GM23248 (cell line): ENCODE measurements around the gene NDUFV3. TPM values are rescaled to one million over a fixed set of nuclear protein-coding genes. Genes with fewer than 3 reads are reported as not detected.

ENCODE experiments used
- DNase-seq: peaks from one replicate; pipeline ENCODE4 v3.0.0-alpha.2; 2015
- H2AFZ ChIP-seq: fragments of 200-600 bp; sonication (generic); 2 replicates; pipeline ENCODE4 v1.6.1; 2016; ENCODE audit warnings: antibody characterized with exemption
- H3F3A ChIP-seq: fragments of 200-600 bp; sonication (generic); 2 replicates; pipeline ENCODE4 v1.6.1; 2016; ENCODE audit warnings: mild to moderate bottlenecking, antibody characterized with exemption, mixed run types; ENCODE audit not compliant: insufficient read depth
- H3K27ac ChIP-seq: fragments of 200-600 bp; sonication (generic); 2 replicates; pipeline ENCODE4 v1.5.1; 2016; ENCODE audit warnings: mild to moderate bottlenecking
- H3K27me3 ChIP-seq: fragments of 200-600 bp; sonication (generic); replicated peaks from 2 replicates; pipeline ENCODE4 v1.6.1; 2016; ENCODE audit warnings: mild to moderate bottlenecking; ENCODE audit not compliant: insufficient read depth
- H3K36me3 ChIP-seq: fragments of 200-600 bp; sonication (generic); 2 replicates; pipeline ENCODE4 v1.6.1; 2016; ENCODE audit warnings: low read depth, mild to moderate bottlenecking
- H3K4me1 ChIP-seq: fragments of 200-600 bp; sonication (generic); 2 replicates; pipeline ENCODE4 v1.6.1; 2016; ENCODE audit warnings: mild to moderate bottlenecking; ENCODE audit not compliant: insufficient read depth
- H3K4me2 ChIP-seq: fragments of 200-600 bp; sonication (generic); one replicate; pipeline ENCODE4 v1.6.1; 2016; ENCODE audit warnings: mild to moderate bottlenecking; ENCODE audit not compliant: unreplicated experiment
- H3K4me3 ChIP-seq: fragments of 200-600 bp; sonication (generic); 2 replicates; pipeline ENCODE4 v1.5.1; 2016; ENCODE audit warnings: mild to moderate bottlenecking
- H3K79me2 ChIP-seq: fragments of 200-600 bp; sonication (generic); 2 replicates; pipeline ENCODE4 v1.6.1; 2016; ENCODE audit warnings: mild to moderate bottlenecking; ENCODE audit not compliant: insufficient read depth
- H3K9ac ChIP-seq: fragments of 200-600 bp; sonication (generic); 2 replicates; pipeline ENCODE4 v1.6.1; 2016; ENCODE audit warnings: mild to moderate bottlenecking
- H3K9me2 ChIP-seq: fragments of 200-600 bp; sonication (generic); 2 replicates; pipeline ENCODE4 v1.6.1; 2016; ENCODE audit warnings: mixed run types, mild to moderate bottlenecking, moderate library complexity; ENCODE audit not compliant: insufficient read depth
- H3K9me3 ChIP-seq: fragments of 200-600 bp; sonication (generic); one replicate; pipeline ENCODE4 v1.6.1; 2017; ENCODE audit warnings: low read depth
- H4K20me1 ChIP-seq: fragments of 200-600 bp; sonication (generic); 2 replicates; pipeline ENCODE4 v1.6.0; 2016; ENCODE audit not compliant: insufficient read depth
- EZH2 ChIP-seq: fragments of 200-600 bp; sonication (generic); IDR thresholded peaks from 2 replicates; pipeline ENCODE4 v1.6.1; 2018; ENCODE audit warnings: antibody characterized with exemption, mild to moderate bottlenecking; ENCODE audit not compliant: insufficient read depth, poor library complexity, severe bottlenecking
- EZH2phosphoT487 ChIP-seq: fragments of 200-600 bp; sonication (generic); IDR thresholded peaks from 2 replicates; pipeline ENCODE4 v1.6.1; 2018; ENCODE audit warnings: antibody characterized with exemption, moderate library complexity, mild to moderate bottlenecking, low read depth; ENCODE audit not compliant: insufficient read depth
- WGBS, 2 experiments: methylation state at CpG; one replicate each; pipeline ENCODE4 v1.1.6; 2015 to 2017; ENCODE audit warnings: low lambda C conversion rate in 2 of 2, low coverage in 1 of 2; ENCODE audit errors: missing lambda C conversion rate in 2 of 2; 5-methylcytosine and 5-hydroxymethylcytosine counted together
- in situ Hi-C: fragments of 300-500 bp; cut with MboI; formaldehyde crosslinking; loops from 2 replicates; pipeline ENCODE4 v1.15.0; 2020
- polyA plus RNA-seq: library from polyadenylated mRNA; unstranded; fragments of >200 nt; fragmentation: Nextera tagmentation; extraction: Ambion mirVana; gene quantifications from 2 replicates; pipeline ENCODE4 v1.2.1, GENCODE V29; 2016
- total RNA-seq: library from RNA; depleted of rRNA; stranded (reverse); fragments of >200 nt; shearing (Covaris generic); gene quantifications from 2 replicates; pipeline ENCODE4 v1.2.3, GENCODE V29; 2014

Gene NDUFV3
- total and polyA plus RNA-seq, 2 experiments from 2014 or later = 46.8 to 56.8 TPM

DNA sequence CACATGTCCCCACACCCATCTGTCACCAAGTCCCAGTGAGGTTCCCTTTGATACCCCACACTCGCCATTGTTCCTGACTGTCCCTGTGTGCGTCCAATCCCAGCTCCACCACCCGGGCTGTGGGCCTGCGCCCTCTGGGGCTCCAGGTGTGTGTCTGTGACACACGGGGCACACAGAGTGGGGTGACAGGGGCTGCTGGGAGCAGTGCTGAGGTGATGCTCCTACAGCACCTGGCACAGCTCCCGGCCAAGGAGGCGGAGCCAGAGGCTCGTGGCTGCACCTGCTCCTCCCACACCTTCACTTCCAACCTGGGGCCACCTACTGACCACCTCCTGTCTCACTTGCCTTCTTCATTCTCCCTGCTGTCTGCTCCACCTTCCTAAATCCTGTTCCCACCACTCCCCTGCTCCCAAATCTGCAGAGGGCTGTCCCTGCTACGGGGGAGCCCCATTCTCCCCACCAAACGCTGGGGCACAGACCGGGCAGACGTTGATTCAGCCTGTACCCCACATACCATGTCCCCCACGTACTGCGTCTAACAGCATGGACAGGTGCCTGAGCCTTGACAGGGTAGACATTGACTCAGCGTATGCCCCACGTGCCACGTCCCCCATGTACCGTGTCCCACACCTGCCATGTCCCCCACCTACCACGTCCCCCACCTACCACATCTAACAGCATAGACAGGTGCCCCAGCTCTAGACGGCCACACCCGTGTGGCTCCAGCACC is 30.2 kb upstream of the NDUFV3 start:
- Histone ChIP-seq H4K20me1 (no peaks in the 10 kb centered on the region), H3K9me3 (no peaks in the 10 kb centered on the region), H3K27ac (no peak overlapping the region), H3K36me3 (peaks cover 8% of the 10 kb centered on the region; the same call in 1 of the 2 replicates), H3K9ac (no peak overlapping the region), H3K4me1 (peaks cover 3% of the 10 kb centered on the region; the same call in 1 of the 2 replicates), H2AFZ (no peak overlapping the region), H3K4me2 (no peak overlapping the region), H3K27me3 (no peaks in the 10 kb centered on the region), H3K4me3 (no peak overlapping the region), H3F3A (no peaks in the 10 kb centered on the region), H3K9me2 (no peaks in the 10 kb centered on the region), H3K79me2 (peaks cover 59% of the 10 kb centered on the region)
- TF ChIP-seq EZH2phosphoT487 = no peak
- no peak for TF ChIP-seq EZH2
- 88 to 91% methylated on average over 16 to 21 of the region's 21 CpGs for WGBS, 2 experiments
- in situ Hi-C loops = no loop called here
- no peak for DNase-seq

DNA sequence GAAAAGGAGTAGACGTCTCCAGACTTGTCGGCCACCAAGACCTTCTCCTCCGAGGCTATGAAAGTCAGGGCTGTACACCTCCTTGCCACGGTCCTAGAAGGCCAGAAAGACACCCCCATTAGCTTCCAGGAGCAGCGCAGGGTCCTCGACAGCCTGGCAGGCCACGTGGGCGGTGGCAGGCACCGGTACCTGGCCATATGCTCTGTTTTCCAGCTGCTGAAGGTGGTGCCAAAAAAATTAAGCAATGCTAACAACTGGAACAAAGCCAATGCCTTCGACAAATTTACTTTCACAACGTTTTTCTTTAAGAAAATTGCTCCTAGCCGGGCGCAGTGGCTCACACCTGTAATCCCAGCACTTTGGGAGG is 29.6 kb upstream of the NDUFV3 start:
- Histone ChIP-seq H3K27ac (no peak overlapping the region), H3K9me2 (no peaks in the 10 kb centered on the region), H3K79me2 (peaks cover 62% of the 10 kb centered on the region), H3K27me3 (no peaks in the 10 kb centered on the region), H3K4me1 (peaks cover 3% of the 10 kb centered on the region; the same call in 1 of the 2 replicates), H3F3A (no peaks in the 10 kb centered on the region), H2AFZ (no peak overlapping the region), H3K36me3 (peaks cover 6% of the 10 kb centered on the region; the same call in 1 of the 2 replicates), H4K20me1 (no peaks in the 10 kb centered on the region), H3K9me3 (no peaks in the 10 kb centered on the region), H3K4me3 (no peak overlapping the region), H3K9ac (no peak overlapping the region), H3K4me2 (no peak overlapping the region)
- DNase-seq = no peak
- in situ Hi-C loops = no loop called here
- 82 to 83% methylated on average over 13 of the region's 13 CpGs for WGBS, 2 experiments
- TF ChIP-seq EZH2 (no peak), EZH2phosphoT487 (no peak)

DNA sequence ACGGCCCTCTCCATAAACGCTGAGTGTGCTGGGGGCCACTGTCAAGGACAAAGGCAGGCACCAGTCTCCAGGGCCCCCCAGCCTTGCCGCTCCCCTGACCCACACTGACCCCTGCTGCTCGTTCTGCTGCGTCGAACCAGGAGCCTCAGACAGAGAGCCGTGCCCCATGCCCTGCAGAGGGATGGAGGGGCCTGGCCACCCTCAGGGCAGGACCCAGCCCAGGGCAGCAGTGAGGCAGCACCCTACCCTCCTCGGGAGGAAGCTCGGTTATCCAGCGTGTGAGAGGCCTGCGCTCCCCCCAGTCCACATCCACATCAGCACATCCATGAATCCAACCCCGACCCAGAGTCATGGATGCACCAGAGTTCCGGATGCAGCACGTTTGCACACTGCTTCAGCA is 28.8 kb upstream of the NDUFV3 start:
- Histone ChIP-seq H3F3A (no peaks in the 10 kb centered on the region), H3K27ac (no peak overlapping the region), H4K20me1 (no peaks in the 10 kb centered on the region), H3K9ac (no peak overlapping the region), H3K4me3 (no peak overlapping the region), H3K27me3 (no peaks in the 10 kb centered on the region), H3K9me2 (no peaks in the 10 kb centered on the region), H3K4me2 (no peak overlapping the region), H2AFZ (no peak overlapping the region), H3K9me3 (no peaks in the 10 kb centered on the region), H3K4me1 (peaks cover 3% of the 10 kb centered on the region; the same call in 1 of the 2 replicates), H3K36me3 (no peaks in the 10 kb centered on the region), H3K79me2 (peaks cover 70% of the 10 kb centered on the region)
- TF ChIP-seq EZH2 = no peak
- no peak for TF ChIP-seq EZH2phosphoT487
- WGBS, 2 experiments = 73% methylated on average over 14 of the region's 14 CpGs
- DNase-seq = no peak
- in situ Hi-C loops = no loop called here

DNA sequence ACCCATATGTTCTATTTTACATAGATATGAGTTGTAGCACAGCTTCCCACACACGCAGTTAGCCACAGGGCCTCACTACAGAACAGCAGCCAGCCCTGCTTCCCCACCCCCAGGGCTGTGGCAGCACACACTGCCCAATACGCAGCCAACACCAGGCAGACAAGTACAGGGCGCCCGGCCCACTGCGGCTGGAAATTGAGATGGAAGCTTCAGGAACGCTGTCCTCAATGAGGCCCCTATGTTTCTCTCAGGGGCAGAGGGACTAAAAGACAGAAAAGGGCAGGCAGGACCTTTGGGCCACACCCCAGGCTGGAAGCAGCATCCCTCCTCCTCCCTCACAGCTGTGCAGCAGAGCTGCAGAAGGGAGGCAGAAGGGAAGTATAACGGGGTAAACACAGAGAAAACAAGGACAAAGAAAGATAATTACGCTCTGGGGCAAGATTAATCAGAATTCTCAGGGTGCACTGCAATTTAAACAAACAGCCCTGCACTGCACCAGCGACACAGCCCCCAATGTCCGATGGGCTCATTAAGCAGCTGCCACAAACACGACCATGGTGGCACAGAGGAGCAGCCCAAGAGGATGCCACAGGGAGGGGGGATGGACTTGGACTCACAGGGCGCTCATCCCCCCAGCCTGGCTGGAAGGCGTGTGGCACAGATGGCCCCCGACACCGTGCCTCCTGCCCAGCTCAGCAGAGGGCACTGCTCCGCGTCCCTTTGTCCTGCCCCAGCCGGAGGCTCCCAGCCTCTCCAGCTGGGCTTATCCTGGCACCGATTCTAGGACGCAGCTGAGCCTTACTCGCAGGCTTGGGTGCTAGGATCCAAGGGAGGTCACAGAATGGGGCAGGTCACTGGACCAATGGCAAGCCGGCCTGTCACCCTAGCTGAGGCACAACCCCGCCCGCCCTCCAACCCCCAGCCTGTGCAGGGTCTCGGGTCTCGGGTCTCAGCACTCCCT is 28.0 kb upstream of the NDUFV3 start:
- TF ChIP-seq EZH2phosphoT487 (no peak), EZH2 (no peak)
- 40 to 44% methylated on average over 23 to 26 of the region's 26 CpGs for WGBS, 2 experiments
- Histone ChIP-seq H3K4me3 (no peak overlapping the region), H3F3A (no peaks in the 10 kb centered on the region), H4K20me1 (no peaks in the 10 kb centered on the region), H3K9ac (no peak overlapping the region), H3K4me1 (peaks cover 3% of the 10 kb centered on the region; the same call in 1 of the 2 replicates), H3K27me3 (no peaks in the 10 kb centered on the region), H3K9me2 (no peaks in the 10 kb centered on the region), H3K36me3 (no peaks in the 10 kb centered on the region), H2AFZ (no peak overlapping the region), H3K4me2 (no peak overlapping the region), H3K27ac (no peak overlapping the region), H3K79me2 (peaks cover 78% of the 10 kb centered on the region), H3K9me3 (no peaks in the 10 kb centered on the region)
- in situ Hi-C loops = no loop called here
- DNase-seq = peak; percentile 24
